Frontal cortex (tissue), 4 donors: ENCODE data around the gene NR5A2. TPM values are rescaled to one million over a fixed set of nuclear protein-coding genes. Genes with fewer than 3 reads are reported as not detected.
A peak's percentile ranks its signal among the peaks of the same experiment; 100 is the strongest.

ENCODE experiments used
- DNase-seq, 2 donors: peaks; one replicate each; pipeline ENCODE4 v3.0.0; 2012; ENCODE audit warnings: low spot score in 2 of 2
- FAIRE-seq: peaks from 2 replicates; lab custom pipeline; 2012; peaks lifted over from hg19 to GRCh38; lab: Jason Lieb, UNC
- total RNA-seq: library from RNA; depleted of rRNA; stranded (reverse); fragments of >200 nt; gene quantifications from one replicate; pipeline ENCODE4 v1.2.3, GENCODE V29; 2014
- donor health status: control.
- donor health status: control.
- donor health status: control.

NR5A2 gene
- total RNA-seq, result under 0.01 TPM

- no peak for DNase-seq
- FAIRE-seq, result no peak
These were observed at the start of gene NR5A2 for GRCh38 chr1:200027264-200027823. TSS of gene NR5A2 (plus strand) at chr1:200027710. CDS start at chr1:200027848, 138 bp downstream.

- no peak for DNase-seq
- no peak for FAIRE-seq
These were observed 49.0 kb upstream of the NR5A2 start for GRCh38 chr1:199978408-199978940.

- DNase-seq (no peak), FAIRE-seq (no peak)
These were observed 48.4 kb upstream of the NR5A2 start for GRCh38 chr1:199979071-199979470.

GRCh38 chr1:199981584-199981983, 45.9 kb upstream of the NR5A2 start:
- FAIRE-seq (no peak), DNase-seq (no peak)

- FAIRE-seq (no peak), DNase-seq (no peak)
These were observed 44.9 kb upstream of the NR5A2 start for GRCh38 chr1:199982606-199983005.

- no peak for FAIRE-seq
- no peak for DNase-seq
These were observed 44.0 kb upstream of the NR5A2 start for GRCh38 chr1:199983531-199983930.

- no peak for FAIRE-seq
- no peak for DNase-seq
These were observed 32.3 kb upstream of the NR5A2 start for GRCh38 chr1:199995096-199995685.

- DNase-seq (no peak), FAIRE-seq (no peak)
These were observed 22.3 kb upstream of the NR5A2 start for GRCh38 chr1:200005165-200005564.

GRCh38 chr1:200006711-200007110, 20.8 kb upstream of the NR5A2 start:
- FAIRE-seq (no peak), DNase-seq (no peak)

- FAIRE-seq, result no peak
These were observed 11.7 kb upstream of the NR5A2 start for GRCh38 chr1:200015811-200016210.

GRCh38 chr1:200021577-200022238, 5.8 kb upstream of the NR5A2 start:
- DNase-seq, result no peak
- FAIRE-seq, result no peak

More at GRCh38 chr1:200015811-200016210, 11.7 kb upstream of the NR5A2 start:
- no peak for DNase-seq

GRCh38 chr1:200022239-200022804, 5.2 kb upstream of the NR5A2 start:
- no peak for FAIRE-seq

GRCh38 chr1:200028586-200029034, 1.1 kb downstream of the NR5A2 start:
- DNase-seq, result no peak
- no peak for FAIRE-seq

More at GRCh38 chr1:200022239-200022804, 5.2 kb upstream of the NR5A2 start:
- no peak for DNase-seq

- DNase-seq, result peak in 1 of 2 donors; percentile 15
- no peak for FAIRE-seq
These were observed 1.7 kb downstream of the NR5A2 start for GRCh38 chr1:200029035-200029821.

- DNase-seq (no peak), FAIRE-seq (no peak)
These were observed 2.3 kb downstream of the NR5A2 start for GRCh38 chr1:200029822-200030152.

GRCh38 chr1:200030791-200031190, 3.3 kb downstream of the NR5A2 start:
- DNase-seq (no peak), FAIRE-seq (no peak)

- no peak for FAIRE-seq
- no peak for DNase-seq
These were observed 6.2 kb downstream of the NR5A2 start for GRCh38 chr1:200033511-200034261.

GRCh38 chr1:200034262-200034557, 6.7 kb downstream of the NR5A2 start:
- FAIRE-seq (no peak), DNase-seq (no peak)

- FAIRE-seq (no peak), DNase-seq (no peak)
These were observed 7.4 kb downstream of the NR5A2 start for GRCh38 chr1:200034761-200035396.
